Breast epithelium (tissue), 3 donors: ENCODE data around the gene F11.

Experiments used
- CTCF ChIP-seq, 3 donors: fragments of 450-650 bp; IDR thresholded peaks; one replicate each; pipeline ENCODE4 v1.5.1; 2016 to 2017; ENCODE audit warnings: antibody characterized with exemption in 3 of 3, mild to moderate bottlenecking in 3 of 3, moderate library complexity in 3 of 3
- POLR2A ChIP-seq: fragments of 450-650 bp; IDR thresholded peaks from one replicate; pipeline ENCODE4 v1.6.1; 2016; ENCODE audit warnings: antibody characterized with exemption, mild to moderate bottlenecking, moderate library complexity
- POLR2AphosphoS5 ChIP-seq, 3 donors: sonication (generic); formaldehyde crosslinking; IDR thresholded peaks; one replicate each; pipeline ENCODE4 v1.6.1; 2017; ENCODE audit warnings: antibody characterized with exemption in 3 of 3

- no peak for TF ChIP-seq CTCF (IDR thresholded peaks at IDR 0.05)
- TF ChIP-seq POLR2AphosphoS5 (IDR thresholded peaks at IDR 0.05), result no peak
- no peak for TF ChIP-seq POLR2A
Measured at GRCh38 chr4:186304216-186304615, 38.2 kb downstream of the F11 start.
